Hepatocyte (in vitro differentiated cells): ENCODE results near the gene FAM83D. TPM values are rescaled to one million over a fixed set of nuclear protein-coding genes. Genes with fewer than 3 reads are reported as not detected.

Experiments
- DNase-seq: peaks from one replicate; pipeline ENCODE4 v3.0.0-alpha.2; 2016; ENCODE audit warnings: low spot score
- H2AFZ ChIP-seq: fragments of 200-600 bp; sonication (generic); 2 replicates; pipeline ENCODE4 v1.6.0; 2016; ENCODE audit warnings: antibody characterized with exemption, mild to moderate bottlenecking
- H3K27ac ChIP-seq: fragments of 200-600 bp; sonication (generic); 2 replicates; pipeline ENCODE4 v1.5.1; 2016; ENCODE audit warnings: mild to moderate bottlenecking
- H3K27me3 ChIP-seq: fragments of 200-600 bp; sonication (generic); 2 replicates; pipeline ENCODE4 v1.6.1; 2016
- H3K36me3 ChIP-seq: fragments of 200-600 bp; sonication (generic); replicated peaks from 2 replicates; pipeline ENCODE4 v1.5.1; 2016; ENCODE audit warnings: low read depth; ENCODE audit not compliant: insufficient read depth
- H3K4me1 ChIP-seq: fragments of 200-600 bp; sonication (generic); 2 replicates; pipeline ENCODE4 v1.5.1; 2016; ENCODE audit warnings: mild to moderate bottlenecking, moderate library complexity; ENCODE audit not compliant: insufficient read depth
- H3K4me2 ChIP-seq: fragments of 200-600 bp; sonication (generic); 2 replicates; pipeline ENCODE4 v1.6.0; 2016
- H3K4me3 ChIP-seq: fragments of 200-600 bp; sonication (generic); 2 replicates; pipeline ENCODE4 v1.5.1; 2016; ENCODE audit warnings: mild to moderate bottlenecking
- H3K79me2 ChIP-seq: fragments of 200-600 bp; sonication (generic); 2 replicates; pipeline ENCODE4 v1.6.0; 2017; ENCODE audit warnings: mild to moderate bottlenecking
- H3K9me2 ChIP-seq: fragments of 200-600 bp; sonication (generic); replicated peaks from 2 replicates; pipeline ENCODE4 v1.6.0; 2017; ENCODE audit warnings: mild to moderate bottlenecking; ENCODE audit not compliant: insufficient read depth
- H3K9me3 ChIP-seq: fragments of 200-600 bp; sonication (generic); 2 replicates; pipeline ENCODE4 v1.5.1; 2016; ENCODE audit warnings: low read depth, mild to moderate bottlenecking
- H4K20me1 ChIP-seq: fragments of 200-600 bp; sonication (generic); 2 replicates; pipeline ENCODE4 v1.6.0; 2016; ENCODE audit warnings: mild to moderate bottlenecking; ENCODE audit not compliant: insufficient read depth, poor library complexity, severe bottlenecking
- CTCF ChIP-seq: fragments of 200-600 bp; sonication (generic); IDR thresholded peaks from 2 replicates; pipeline ENCODE4 v1.5.1; 2016; ENCODE audit warnings: antibody characterized with exemption, mild to moderate bottlenecking; ENCODE audit not compliant: poor library complexity
- EZH2 ChIP-seq: fragments of 200-600 bp; sonication (generic); IDR thresholded peaks from 2 replicates; pipeline ENCODE4 v1.6.1; 2016; ENCODE audit warnings: antibody characterized with exemption, mild to moderate bottlenecking, borderline replicate concordance
- EZH2phosphoT487 ChIP-seq: fragments of 200-600 bp; sonication (generic); IDR thresholded peaks from one replicate; pipeline ENCODE4 v1.6.1; 2018; ENCODE audit warnings: antibody characterized with exemption, mild to moderate bottlenecking, low read depth, moderate library complexity; ENCODE audit not compliant: unreplicated experiment, severe bottlenecking
- WGBS: methylation state at CpG from one replicate; pipeline ENCODE4 v1.1.6; 2016; ENCODE audit warnings: low lambda C conversion rate; ENCODE audit errors: missing lambda C conversion rate; 5-methylcytosine and 5-hydroxymethylcytosine counted together
- polyA plus RNA-seq: library from polyadenylated mRNA; unstranded; fragments of >200 nt; fragmentation: Nextera tagmentation; extraction: Ambion mirVana; gene quantifications from 2 replicates; pipeline ENCODE4 v1.2.1, GENCODE V29; 2016
- total RNA-seq: library from RNA; depleted of rRNA; stranded (reverse); fragments of >200 nt; gene quantifications from 2 replicates; pipeline ENCODE4 v1.2.3, GENCODE V29; 2014

The FAM83D gene
- total and polyA plus RNA-seq, 2 experiments from 2014 or later, result 5.4 to 6.3 TPM

- no peaks in the 10 kb centered on the region for H4K20me1 ChIP-seq
- no peaks in the 10 kb centered on the region for H3K9me2 ChIP-seq
- no peak overlapping the region for H2AFZ ChIP-seq
- H3K4me3 ChIP-seq, result no peak overlapping the region
- 94% methylated on average over 7 of the region's 7 CpGs for WGBS
- H3K4me1 ChIP-seq, result no peaks in the 10 kb centered on the region
- no peak overlapping the region for H3K4me2 ChIP-seq
- H3K79me2 ChIP-seq, result peaks cover 52% of the 10 kb centered on the region
- H3K36me3 ChIP-seq, result no peaks in the 10 kb centered on the region
- TF ChIP-seq EZH2 (no peak), CTCF (no peak), EZH2phosphoT487 (no peak)
- H3K27ac ChIP-seq, result no peak overlapping the region
- H3K9me3 ChIP-seq, result no peaks in the 10 kb centered on the region
- no peaks in the 10 kb centered on the region for H3K27me3 ChIP-seq
- DNase-seq, result no peak
These were observed 11.8 kb downstream of the FAM83D start for GRCh38 chr20:38937978-38938473.

- DNase-seq, result no peak
- TF ChIP-seq EZH2 (no peak), EZH2phosphoT487 (no peak), CTCF (no peak)
- Histone ChIP-seq H3K4me3 (no peak overlapping the region), H3K9me3 (no peaks in the 10 kb centered on the region), H3K36me3 (no peaks in the 10 kb centered on the region), H3K9me2 (no peaks in the 10 kb centered on the region), H3K79me2 (peaks cover 37% of the 10 kb centered on the region), H2AFZ (no peak overlapping the region), H4K20me1 (no peaks in the 10 kb centered on the region), H3K27me3 (no peaks in the 10 kb centered on the region), H3K27ac (no peak overlapping the region), H3K4me1 (no peaks in the 10 kb centered on the region), H3K4me2 (no peak overlapping the region)
- WGBS, result 95% methylated on average over 2 of the region's 2 CpGs
These were observed 13.5 kb downstream of the FAM83D start for GRCh38 chr20:38939686-38940085.

GRCh38 chr20:38940644-38941043 is 14.4 kb downstream of the FAM83D start:
- no peaks in the 10 kb centered on the region for H3K36me3 ChIP-seq
- H3K4me3 ChIP-seq, result no peak overlapping the region
- no peaks in the 10 kb centered on the region for H3K27me3 ChIP-seq
- H3K4me1 ChIP-seq, result no peaks in the 10 kb centered on the region
- H3K4me2 ChIP-seq, result no peak overlapping the region
- no peak overlapping the region for H3K27ac ChIP-seq
- H3K79me2 ChIP-seq, result peaks cover 28% of the 10 kb centered on the region
- H3K9me3 ChIP-seq, result no peaks in the 10 kb centered on the region
- 92% methylated on average over 5 of the region's 5 CpGs for WGBS
- TF ChIP-seq CTCF (no peak), EZH2 (no peak), EZH2phosphoT487 (no peak)
- no peak overlapping the region for H2AFZ ChIP-seq
- no peaks in the 10 kb centered on the region for H3K9me2 ChIP-seq
- DNase-seq, result no peak
- H4K20me1 ChIP-seq, result no peaks in the 10 kb centered on the region
